Measurements from ENCODE around the gene NRG2.

Gene NRG2

GRCh38 chr5:139836469-139837208 is 206.5 kb downstream of the NRG2 start:
- DNase-seq (ENCODE audit: low read depth) = no peak

DNA sequence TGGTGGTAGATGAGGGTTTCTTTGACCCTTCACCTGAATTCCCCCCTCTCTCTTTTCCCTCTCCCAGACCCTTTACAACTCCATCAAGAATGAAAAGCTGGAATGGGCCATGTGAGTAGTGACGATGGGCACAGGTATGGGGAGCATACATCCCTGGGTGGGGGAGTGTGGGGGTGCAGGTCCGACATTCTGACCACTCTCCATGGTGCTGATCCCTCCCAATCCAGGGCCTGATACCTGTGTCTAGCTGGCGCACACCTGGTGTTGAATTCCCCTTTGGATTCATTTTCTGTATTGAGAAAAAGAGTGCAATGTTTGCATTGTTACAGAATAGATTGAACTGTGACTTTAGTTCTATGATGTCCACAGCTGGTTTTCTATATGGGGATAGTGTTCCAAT is 207.4 kb downstream of the NRG2 start:
- no peak for DNase-seq (ENCODE audit: low read depth)

DNA sequence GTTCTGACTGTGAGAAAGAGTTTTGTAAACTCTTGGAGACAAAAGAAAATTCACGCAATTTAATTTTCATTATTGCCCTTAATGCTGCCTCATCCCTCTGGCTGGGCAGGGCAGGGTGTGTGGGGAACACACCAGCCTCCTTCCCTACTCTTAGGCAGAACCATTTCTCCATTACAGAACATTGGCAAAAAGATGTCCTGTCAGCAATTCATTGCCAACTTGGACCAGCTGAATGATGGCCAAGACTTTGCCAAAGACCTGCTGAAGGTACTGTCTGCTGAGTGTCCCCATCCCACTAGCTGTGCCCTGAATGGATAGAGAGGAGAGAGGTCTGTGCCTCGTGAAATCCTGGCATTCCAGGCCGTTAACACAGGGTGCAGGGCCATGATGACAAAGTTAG is 209.6 kb downstream of the NRG2 start:
- no peak for DNase-seq (ENCODE audit: low read depth)

- DNase-seq (ENCODE audit: low read depth) = no peak
Measured at GRCh38 chr5:139831624-139832023, 211.5 kb downstream of the NRG2 start.

GRCh38 chr5:139829471-139829870 is 213.6 kb downstream of the NRG2 start:
- no peak for DNase-seq (ENCODE audit: low read depth)

DNA sequence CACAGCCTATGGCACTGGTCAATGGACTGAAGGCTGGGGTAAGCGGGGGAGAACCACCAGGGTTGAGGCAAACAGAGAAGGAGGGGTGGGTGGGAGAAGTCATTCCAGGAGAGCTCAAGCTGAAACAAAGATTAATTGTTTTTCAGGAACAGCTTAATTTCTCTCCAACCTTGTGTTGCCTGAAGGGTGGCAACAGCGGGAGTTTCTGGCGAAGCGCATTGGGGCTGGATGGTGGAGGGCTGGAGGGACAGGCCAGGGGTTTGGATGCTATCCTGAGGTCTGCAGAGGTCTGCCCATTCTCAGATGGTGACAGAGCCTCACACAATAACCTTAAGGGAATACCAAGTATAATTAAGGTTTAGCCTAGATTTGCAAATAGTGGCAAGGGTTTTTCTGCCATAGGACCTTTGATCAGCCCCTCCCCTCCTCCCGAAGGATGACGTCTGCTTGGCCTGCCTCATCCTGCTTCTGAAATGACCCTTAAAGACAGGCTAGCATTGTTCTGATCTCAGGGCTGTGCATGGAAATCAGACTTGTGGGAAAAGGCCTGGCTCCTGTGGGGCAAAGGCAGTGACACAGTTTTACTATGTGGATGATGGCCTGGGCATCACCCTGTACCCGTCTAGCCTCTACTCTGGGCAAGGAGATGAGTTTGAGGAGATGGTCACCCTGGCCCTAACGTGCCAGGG is 214.7 kb downstream of the NRG2 start:
- DNase-seq (ENCODE audit: low read depth) = no peak

DNA sequence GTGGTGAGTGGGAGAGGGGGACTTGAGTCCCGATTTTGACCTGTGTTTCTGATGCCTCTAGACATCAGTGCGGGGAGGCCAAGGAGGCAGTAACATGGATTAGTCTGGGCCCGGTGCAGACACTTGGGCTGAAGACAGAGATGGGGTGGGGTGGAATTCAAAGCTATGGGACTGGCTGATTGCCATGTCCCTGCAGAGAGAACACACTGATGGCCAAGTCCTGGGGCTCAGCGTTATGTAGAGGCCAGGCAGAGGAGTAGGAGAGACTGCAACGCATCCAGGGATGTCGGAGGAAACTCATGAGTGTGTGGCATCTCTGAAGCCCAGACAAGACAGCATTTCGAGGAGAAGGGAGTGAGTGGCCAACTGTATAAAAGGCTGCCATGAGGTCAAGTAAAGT is 217.4 kb downstream of the NRG2 start:
- DNase-seq (ENCODE audit: low read depth) = no peak

DNA sequence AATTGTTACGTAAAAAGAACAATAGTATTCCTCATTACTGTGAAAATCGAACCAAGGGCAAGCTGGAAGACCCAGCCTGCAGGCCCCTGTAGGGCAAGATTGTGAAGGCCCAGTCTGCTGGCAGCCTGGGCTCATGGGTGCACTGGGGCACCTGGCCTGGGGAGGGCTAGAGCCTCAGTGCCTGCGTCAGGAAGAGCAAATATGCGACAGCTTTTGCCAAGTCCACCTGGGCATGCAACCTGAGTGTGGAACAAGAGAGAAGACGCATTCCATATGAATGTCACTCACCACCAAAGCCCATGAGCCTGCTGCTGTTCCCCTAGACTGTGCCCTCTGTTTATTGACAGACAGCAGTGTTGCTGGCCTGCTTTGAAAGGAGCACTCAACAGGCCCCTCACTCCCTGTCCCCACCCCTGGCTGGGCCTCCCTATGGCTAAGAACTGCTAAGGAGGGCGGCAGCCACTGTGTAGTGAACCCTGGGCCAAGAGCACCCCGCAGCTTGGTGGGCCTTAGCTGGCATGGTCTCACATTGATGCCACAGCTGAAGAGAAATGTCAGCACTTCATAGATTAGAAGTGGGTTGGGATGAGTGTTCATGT is 219.2 kb downstream of the NRG2 start:
- no peak for DNase-seq (ENCODE audit: low read depth)

DNA sequence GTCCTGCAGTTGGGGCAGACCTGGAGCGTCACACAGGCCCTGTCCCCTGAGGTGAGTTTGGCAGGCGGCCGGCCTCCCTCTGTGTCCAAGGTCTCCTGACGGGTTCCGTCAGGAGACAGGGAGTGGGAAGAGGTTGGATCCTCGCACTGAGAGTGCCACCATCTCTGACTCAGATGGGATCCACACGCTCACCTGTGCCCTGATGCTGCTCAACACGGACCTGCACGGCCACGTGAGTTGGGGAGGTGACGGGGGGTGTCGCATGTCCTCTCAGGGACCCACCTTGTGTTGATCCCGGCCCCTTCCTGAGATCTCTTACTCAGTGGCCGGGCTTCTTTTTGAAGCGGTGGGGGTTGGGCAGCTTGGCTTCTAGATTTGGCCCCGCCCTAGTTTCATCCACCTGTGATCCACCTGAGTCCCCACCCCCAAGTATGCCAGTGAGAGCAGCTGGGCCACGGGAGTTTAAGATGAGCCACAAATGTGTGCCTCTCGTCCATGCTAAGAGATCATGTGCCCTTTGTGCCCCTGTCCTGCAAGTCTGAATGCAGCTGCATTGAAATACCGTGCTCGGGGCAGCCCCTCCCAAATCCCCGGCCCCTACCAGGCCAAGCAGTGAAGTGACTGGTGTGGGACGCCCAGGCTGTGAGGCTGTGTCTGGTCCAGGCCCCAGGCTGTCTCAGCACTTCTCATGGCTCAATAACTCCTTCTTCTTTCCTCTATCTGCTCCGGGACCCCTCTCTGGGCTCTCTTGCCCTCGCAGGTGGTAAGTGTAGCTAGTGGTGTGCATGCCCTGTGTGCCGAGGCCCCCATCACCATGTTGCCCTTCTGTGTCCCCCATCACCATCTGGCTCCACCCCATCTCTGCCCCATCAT is 220.3 kb downstream of the NRG2 start:
- DNase-seq (ENCODE audit: low read depth) = no peak

DNA sequence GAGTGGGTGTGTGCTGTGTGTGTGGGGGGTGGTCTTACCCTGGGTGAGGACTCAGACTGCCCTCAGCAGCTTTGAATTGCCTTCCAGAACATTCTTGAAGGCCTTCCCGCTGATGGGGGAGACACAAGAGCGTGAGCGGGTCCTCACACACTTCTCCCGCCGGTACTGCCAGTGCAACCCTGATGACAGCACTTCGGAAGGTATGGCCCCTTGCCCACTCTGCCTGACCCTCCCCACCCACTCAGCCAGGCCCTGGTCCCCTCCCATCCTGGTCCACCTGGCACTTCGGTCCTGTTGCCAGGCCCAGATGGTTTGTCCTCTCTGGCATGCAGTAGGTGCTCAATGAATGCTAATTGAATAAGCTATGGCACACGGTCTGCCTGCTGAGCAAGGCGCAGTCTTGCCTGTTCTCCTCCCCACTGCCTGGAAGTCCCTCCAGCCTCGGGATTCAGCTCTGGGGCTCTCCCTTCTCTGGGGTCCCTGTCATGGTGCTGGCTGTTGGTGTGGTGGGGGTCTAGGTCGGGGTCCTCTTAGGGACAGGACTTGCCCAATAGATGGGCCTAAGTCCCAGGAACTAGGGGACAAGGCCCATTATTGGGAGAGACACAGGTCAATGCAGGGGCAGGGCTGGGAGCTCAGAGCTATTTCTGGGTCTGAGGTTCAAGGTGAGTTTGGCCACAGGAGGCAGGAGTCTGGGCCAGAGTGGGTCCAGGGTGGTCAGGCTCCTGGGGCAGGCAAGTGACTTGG is 221.1 kb downstream of the NRG2 start:
- DNase-seq (ENCODE audit: low read depth) = no peak

GRCh38 chr5:139820606-139821005 is 222.5 kb downstream of the NRG2 start:
- DNase-seq (ENCODE audit: low read depth) = no peak

GRCh38 chr5:139820130-139820529 is 223.0 kb downstream of the NRG2 start:
- no peak for DNase-seq (ENCODE audit: low read depth)

DNA sequence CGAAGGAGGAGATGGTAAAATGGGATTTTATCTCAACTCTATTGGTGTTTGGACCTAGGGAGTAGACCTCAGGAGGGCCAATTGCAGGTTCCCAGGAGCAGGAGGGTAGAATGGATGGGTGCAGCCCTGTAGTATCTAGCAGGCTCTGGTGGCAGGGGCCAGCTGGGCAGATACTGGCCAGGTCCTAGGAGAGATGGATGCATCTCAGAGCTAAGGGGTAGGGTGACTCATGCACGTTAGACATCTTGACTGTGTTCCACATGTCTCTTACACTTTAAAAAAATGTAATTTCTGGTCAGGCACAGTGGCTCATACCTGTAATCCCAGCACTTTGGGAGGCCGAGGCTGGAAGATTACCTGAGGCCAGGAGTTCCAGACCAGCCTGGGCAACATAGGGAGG is 225.1 kb downstream of the NRG2 start:
- DNase-seq (ENCODE audit: low read depth) = no peak

GRCh38 chr5:139817362-139817761 is 225.7 kb downstream of the NRG2 start:
- DNase-seq (ENCODE audit: low read depth) = no peak

DNA sequence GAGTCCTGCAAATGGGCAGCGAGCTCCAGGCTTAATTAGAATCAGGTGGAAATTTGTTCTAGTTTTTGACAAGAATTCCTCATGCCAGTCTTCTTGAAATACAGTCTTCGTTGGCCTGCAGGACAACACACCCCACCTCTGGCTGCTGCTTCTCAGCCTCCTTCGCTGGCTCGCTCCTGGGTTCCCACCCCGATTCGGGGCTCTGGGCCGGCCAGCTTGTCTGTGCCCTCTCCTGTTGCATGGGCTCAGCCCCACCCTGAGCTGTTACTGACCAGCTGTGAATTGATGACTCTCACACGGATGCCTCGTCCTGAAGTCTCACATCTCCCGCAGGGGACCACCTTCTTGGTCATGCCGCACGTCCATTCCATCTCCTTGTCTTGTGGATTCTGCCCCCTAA is 226.5 kb downstream of the NRG2 start:
- DNase-seq (ENCODE audit: low read depth) = no peak

GRCh38 chr5:139814704-139815280 is 228.3 kb downstream of the NRG2 start:
- no peak for DNase-seq (ENCODE audit: low read depth)

DNA sequence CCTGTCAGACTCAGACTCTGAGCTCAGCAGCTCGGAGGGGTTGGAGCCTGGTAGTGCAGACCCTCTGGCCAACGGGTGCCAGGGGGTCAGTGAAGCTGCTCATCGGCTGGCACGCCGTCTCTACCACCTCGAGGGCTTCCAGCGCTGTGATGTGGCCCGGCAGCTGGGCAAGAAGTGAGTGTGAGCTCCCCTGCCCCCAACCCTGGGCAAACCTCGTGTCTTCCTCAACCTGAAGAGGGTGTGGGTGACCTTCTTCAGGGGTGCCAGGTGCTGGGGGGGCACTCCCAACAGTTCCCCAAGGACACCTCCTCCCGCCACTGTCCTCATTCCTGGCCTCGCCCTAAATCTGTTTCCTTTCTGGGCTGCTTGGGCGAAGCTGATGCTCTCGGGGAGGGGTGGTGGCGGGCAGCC is 228.9 kb downstream of the NRG2 start:
- no peak for DNase-seq (ENCODE audit: low read depth)

- no peak for DNase-seq (ENCODE audit: low read depth)
Measured at GRCh38 chr5:139812836-139813805, 230.0 kb downstream of the NRG2 start.

GRCh38 chr5:139812323-139812722 is 230.8 kb downstream of the NRG2 start:
- DNase-seq (ENCODE audit: low read depth) = no peak

DNA sequence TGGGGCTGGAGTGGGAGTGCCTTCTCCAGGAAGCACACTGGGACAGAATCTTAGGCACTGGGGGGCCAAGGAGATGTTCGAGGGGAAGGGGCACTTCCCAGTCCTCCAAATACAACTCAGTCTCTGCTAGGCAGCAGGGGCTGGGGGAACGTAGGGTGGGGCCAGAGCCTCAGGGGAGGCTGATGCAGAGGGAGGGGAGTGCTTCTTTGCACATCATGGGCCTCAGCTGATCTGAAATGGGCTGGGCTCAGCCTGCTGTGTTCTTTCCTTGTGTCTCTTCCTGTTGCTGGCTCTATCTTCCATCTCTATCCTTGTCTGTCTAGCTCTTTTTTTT is 231.9 kb downstream of the NRG2 start:
- DNase-seq (ENCODE audit: low read depth) = no peak

All from stimulated activated CD4-positive, alpha-beta T cell treated with anti-CD3 and anti-CD28 coated beads, Interleukin-2, amount 100 ng/mL, for 4 hours (primary cell).